Vagina (tissue), 2 donors: ENCODE measurements around the gene CDH18. TPM values are rescaled to one million over a fixed set of nuclear protein-coding genes. Genes with fewer than 3 reads are reported as not detected.

Experiments used
- DNase-seq, 2 donors: peaks; one replicate each; pipeline ENCODE4 v3.0.0-alpha.2; 2017; ENCODE audit errors: extremely low spot score in 2 of 2
- H3K27ac ChIP-seq: fragments of 200-600 bp; sonication (generic); one replicate; pipeline ENCODE4 v1.5.1; 2019
- H3K27me3 ChIP-seq: fragments of 200-600 bp; sonication (generic); one replicate; pipeline ENCODE4 v1.5.1; 2019
- H3K36me3 ChIP-seq, 2 donors: fragments of 200-600 bp; sonication (generic); one replicate each; pipeline ENCODE4 v1.5.1; 2017 to 2019
- H3K4me1 ChIP-seq: fragments of 200-600 bp; sonication (generic); one replicate; pipeline ENCODE4 v1.5.1; 2019
- H3K4me3 ChIP-seq, 2 donors: fragments of 200-600 bp; sonication (generic); 1 replicate in 1 of 2; 2 replicates in 1 of 2; pipeline ENCODE4 v1.5.1; 2016 to 2019
- H3K9me3 ChIP-seq: fragments of 200-600 bp; sonication (generic); one replicate; pipeline ENCODE4 v1.5.1; 2019
- CTCF ChIP-seq, 3 experiments: fragments of 450-650 bp in 2 of 3; fragments of 200-600 bp in 1 of 3; sonication (generic) in 1 of 3; IDR thresholded peaks; one replicate each; pipeline ENCODE4 v1.5.1; 2017 to 2019; ENCODE audit warnings: antibody characterized with exemption in 3 of 3, mild to moderate bottlenecking in 2 of 3, moderate library complexity in 2 of 3
- POLR2A ChIP-seq, 2 donors: fragments of 450-650 bp; IDR thresholded peaks; one replicate each; pipeline ENCODE4 v1.6.1; 2017; ENCODE audit warnings: antibody characterized with exemption in 2 of 2, mild to moderate bottlenecking in 2 of 2, moderate library complexity in 2 of 2
- POLR2AphosphoS5 ChIP-seq, 2 donors: sonication (generic); formaldehyde crosslinking; IDR thresholded peaks; one replicate each; pipeline ENCODE4 v1.9.0; 2017; ENCODE audit warnings: antibody characterized with exemption in 2 of 2, mild to moderate bottlenecking in 2 of 2, low read depth in 1 of 2; ENCODE audit not compliant: insufficient read depth in 1 of 2
- intact Hi-C: fragments of 100-400 bp; cut with DNase I; formaldehyde crosslinking; loops from one replicate; pipeline ENCODE4 v1.15.1; 2023
- total RNA-seq: library from RNA; depleted of rRNA; stranded (reverse); fragments of >200 nt; gene quantifications from one replicate; pipeline ENCODE4 v1.2.3, GENCODE V29; 2016

The CDH18 gene
- total RNA-seq, 1 donor from 2014 or later: not detected

- peaks cover 3% of the 10 kb centered on the region for H3K9me3 ChIP-seq
- TF ChIP-seq CTCF (IDR thresholded peaks at IDR 0.05): no peak
- TF ChIP-seq POLR2AphosphoS5 (IDR thresholded peaks at IDR 0.05; ENCODE audit: insufficient read depth in 1 of 2, low read depth in 1 of 2): no peak
- no peak for TF ChIP-seq POLR2A (IDR thresholded peaks at IDR 0.05)
- intact Hi-C loops: no loop called here
- H3K27ac ChIP-seq: no peak overlapping the region
- DNase-seq: no peak
- H3K27me3 ChIP-seq: no peaks in the 10 kb centered on the region
- no peak overlapping the region for H3K4me3 ChIP-seq
- H3K4me1 ChIP-seq: no peaks in the 10 kb centered on the region
- H3K36me3 ChIP-seq: no peaks in the 10 kb centered on the region
Observed at GRCh38 chr5:20017021-20017420, 29.0 kb upstream of the CDH18 start.

- no peak for DNase-seq
- Histone ChIP-seq H3K4me1 (no peaks in the 10 kb centered on the region), H3K4me3 (no peak overlapping the region), H3K27me3 (no peaks in the 10 kb centered on the region), H3K36me3 (no peaks in the 10 kb centered on the region), H3K9me3 (no peaks in the 10 kb centered on the region), H3K27ac (no peak overlapping the region)
- intact Hi-C loops: no loop called here
- TF ChIP-seq CTCF (IDR thresholded peaks at IDR 0.05) (no peak), POLR2AphosphoS5 (IDR thresholded peaks at IDR 0.05; ENCODE audit: insufficient read depth in 1 of 2, low read depth in 1 of 2) (no peak), POLR2A (IDR thresholded peaks at IDR 0.05) (no peak)
Observed at GRCh38 chr5:20000416-20000815, 12.4 kb upstream of the CDH18 start.

GRCh38 chr5:19988457-19988856 lies 457 bp upstream of the CDH18 start:
- no peak overlapping the region for H3K27ac ChIP-seq
- no peaks in the 10 kb centered on the region for H3K9me3 ChIP-seq
- H3K36me3 ChIP-seq: no peaks in the 10 kb centered on the region
- no peak for DNase-seq
- H3K4me3 ChIP-seq: peak overlapping the region in 1 of 2 donors; percentile 11
- intact Hi-C loops: no loop called here
- no peaks in the 10 kb centered on the region for H3K27me3 ChIP-seq
- H3K4me1 ChIP-seq: peaks cover 6% of the 10 kb centered on the region
- TF ChIP-seq POLR2AphosphoS5 (IDR thresholded peaks at IDR 0.05; ENCODE audit: insufficient read depth in 1 of 2, low read depth in 1 of 2): no peak
- no peak for TF ChIP-seq POLR2A (IDR thresholded peaks at IDR 0.05)
- TF ChIP-seq CTCF (IDR thresholded peaks at IDR 0.05): no peak

GRCh38 chr5:19986806-19987205 lies 1.2 kb downstream of the CDH18 start:
- intact Hi-C loops: no loop called here
- DNase-seq: no peak
- TF ChIP-seq CTCF (IDR thresholded peaks at IDR 0.05) (no peak), POLR2AphosphoS5 (IDR thresholded peaks at IDR 0.05; ENCODE audit: insufficient read depth in 1 of 2, low read depth in 1 of 2) (no peak), POLR2A (IDR thresholded peaks at IDR 0.05) (no peak)
- H3K27me3 ChIP-seq: no peaks in the 10 kb centered on the region
- no peaks in the 10 kb centered on the region for H3K9me3 ChIP-seq
- H3K27ac ChIP-seq: no peak overlapping the region
- H3K4me3 ChIP-seq: no peak overlapping the region
- H3K36me3 ChIP-seq: no peaks in the 10 kb centered on the region
- peaks cover 6% of the 10 kb centered on the region for H3K4me1 ChIP-seq

GRCh38 chr5:19986031-19986619 lies 1.9 kb downstream of the CDH18 start:
- intact Hi-C loops: no loop called here
- DNase-seq: no peak

More at GRCh38 chr5:19986031-19986619, 1.9 kb downstream of the CDH18 start:
- Histone ChIP-seq H3K4me1 (peaks cover 6% of the 10 kb centered on the region), H3K9me3 (no peaks in the 10 kb centered on the region), H3K36me3 (no peaks in the 10 kb centered on the region), H3K4me3 (no peak overlapping the region), H3K27ac (no peak overlapping the region), H3K27me3 (no peaks in the 10 kb centered on the region)
- no peak for TF ChIP-seq POLR2A (IDR thresholded peaks at IDR 0.05)
- TF ChIP-seq CTCF (IDR thresholded peaks at IDR 0.05): no peak
- no peak for TF ChIP-seq POLR2AphosphoS5 (IDR thresholded peaks at IDR 0.05; ENCODE audit: insufficient read depth in 1 of 2, low read depth in 1 of 2)
